AG04450 (cell line): Measurements from ENCODE around the gene LBH. TPM values are rescaled to one million over a fixed set of nuclear protein-coding genes. Genes with fewer than 3 reads are reported as not detected.

Source experiments
- CTCF ChIA-PET: fragments of 300-600, 350-600 bp; formaldehyde crosslinking; extraction: SDS; loops from one replicate; lab custom pipeline; 2022; ENCODE audit warnings: antibody characterized with exemption, inconsistent platforms; lab: Charles Lee
- POLR2A ChIA-PET: fragments of 350-600 bp; formaldehyde crosslinking; extraction: SDS; loops from one replicate; lab custom pipeline; 2021; ENCODE audit warnings: antibody characterized with exemption, inconsistent platforms; lab: Yijun Ruan, JAX
- DNase-seq: peaks from one replicate; pipeline ENCODE4 v3.0.0-alpha.2; 2011; ENCODE audit warnings: low read depth, low spot score
- H3K27ac ChIP-seq: one replicate; pipeline ENCODE4 v1.5.1; 2012; ENCODE audit warnings: low read depth, low read length, control low read depth
- H3K27me3 ChIP-seq: one replicate; pipeline ENCODE4 v1.6.0; 2012; ENCODE audit warnings: low read length; ENCODE audit not compliant: control insufficient read depth, insufficient read depth
- H3K4me3 ChIP-seq: 2 replicates; pipeline ENCODE4 v1.5.1; 2011; ENCODE audit warnings: mild to moderate bottlenecking, low read depth, low read length, control low read depth
- H3K9me3 ChIP-seq: 2 replicates; pipeline ENCODE4 v1.5.1; 2012; ENCODE audit warnings: low read length; ENCODE audit not compliant: control insufficient read depth, insufficient read depth
- polyA plus RNA-seq: library from polyadenylated mRNA; depleted of rRNA; stranded (reverse); fragments of >200 nt; gene quantifications from 2 replicates; pipeline ENCODE4 v1.2.3, GENCODE V29; 2011
- TF ChIP-seq, protein P1 (sequence below): IDR thresholded peaks from 2 replicates; pipeline ENCODE4 v1.5.1; 2011; ENCODE audit warnings: low read depth, low read length, control low read depth, inconsistent platforms

The LBH gene
- polyA plus RNA-seq, 1 experiment, result 381 TPM

DNA sequence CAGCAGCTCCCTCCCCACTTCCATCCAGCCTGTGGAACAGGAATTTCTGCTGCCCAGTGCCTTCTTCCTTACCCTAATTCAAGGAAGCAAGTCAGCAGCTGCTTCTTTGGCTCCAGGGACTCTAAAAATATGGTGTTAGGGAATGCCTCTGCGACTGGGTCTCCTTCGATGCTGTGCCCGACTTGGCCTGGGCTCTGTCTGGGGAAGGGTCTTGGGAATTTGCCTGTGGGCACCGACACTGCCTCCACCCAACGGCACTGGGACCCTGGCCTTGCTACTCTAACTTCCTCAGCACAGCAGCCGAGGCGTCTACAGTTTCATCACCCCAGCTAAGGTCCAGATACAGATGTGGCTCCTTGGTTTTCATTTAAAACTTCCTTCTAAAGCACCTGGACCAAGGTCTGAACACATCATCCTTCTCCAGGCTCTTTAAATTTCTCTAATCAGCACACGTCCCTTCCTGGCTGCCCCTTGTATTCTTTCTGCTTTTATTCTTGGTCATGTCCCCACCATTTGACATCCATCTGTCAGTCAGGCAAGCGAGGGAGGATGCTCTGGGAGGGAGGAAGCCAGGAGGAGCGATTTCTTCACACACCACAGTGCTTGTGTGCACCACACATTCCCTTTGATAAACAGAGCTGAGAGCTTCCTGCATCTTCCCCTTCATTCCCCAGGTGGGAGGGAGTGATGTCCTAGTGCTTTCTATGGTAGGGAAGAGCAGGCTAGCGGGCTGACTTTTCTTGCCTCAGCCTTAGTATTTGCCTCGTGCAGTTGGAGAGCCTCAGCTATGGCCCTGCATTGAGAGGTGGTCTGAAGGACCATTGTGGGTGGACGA lies 6.8 kb downstream of the LBH start:
- CTCF ChIA-PET, result interaction anchor here (0.9 to 4.1 kb wide), 12 partner anchors 9 to 473 kb away, joined by 3 to 24 read pairs (median 8); no protein-coding TSS in a partner anchor
- H3K4me3 ChIP-seq, result peak overlapping the region; percentile 21
- H3K27me3 ChIP-seq, result no peaks in the 10 kb centered on the region
- H3K9me3 ChIP-seq, result no peaks in the 10 kb centered on the region
- no peak for DNase-seq
- POLR2A ChIA-PET, result interaction anchor here (0.7 to 1.9 kb wide), 5 partner anchors 10 to 1344 kb away, joined by 3 to 8 read pairs (median 5); partner anchors contain the start of gene WDR43
- H3K27ac ChIP-seq, result peak overlapping the region; percentile 31
- TF ChIP-seq, protein P1, sequence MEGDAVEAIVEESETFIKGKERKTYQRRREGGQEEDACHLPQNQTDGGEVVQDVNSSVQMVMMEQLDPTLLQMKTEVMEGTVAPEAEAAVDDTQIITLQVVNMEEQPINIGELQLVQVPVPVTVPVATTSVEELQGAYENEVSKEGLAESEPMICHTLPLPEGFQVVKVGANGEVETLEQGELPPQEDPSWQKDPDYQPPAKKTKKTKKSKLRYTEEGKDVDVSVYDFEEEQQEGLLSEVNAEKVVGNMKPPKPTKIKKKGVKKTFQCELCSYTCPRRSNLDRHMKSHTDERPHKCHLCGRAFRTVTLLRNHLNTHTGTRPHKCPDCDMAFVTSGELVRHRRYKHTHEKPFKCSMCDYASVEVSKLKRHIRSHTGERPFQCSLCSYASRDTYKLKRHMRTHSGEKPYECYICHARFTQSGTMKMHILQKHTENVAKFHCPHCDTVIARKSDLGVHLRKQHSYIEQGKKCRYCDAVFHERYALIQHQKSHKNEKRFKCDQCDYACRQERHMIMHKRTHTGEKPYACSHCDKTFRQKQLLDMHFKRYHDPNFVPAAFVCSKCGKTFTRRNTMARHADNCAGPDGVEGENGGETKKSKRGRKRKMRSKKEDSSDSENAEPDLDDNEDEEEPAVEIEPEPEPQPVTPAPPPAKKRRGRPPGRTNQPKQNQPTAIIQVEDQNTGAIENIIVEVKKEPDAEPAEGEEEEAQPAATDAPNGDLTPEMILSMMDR, result no peak

DNA sequence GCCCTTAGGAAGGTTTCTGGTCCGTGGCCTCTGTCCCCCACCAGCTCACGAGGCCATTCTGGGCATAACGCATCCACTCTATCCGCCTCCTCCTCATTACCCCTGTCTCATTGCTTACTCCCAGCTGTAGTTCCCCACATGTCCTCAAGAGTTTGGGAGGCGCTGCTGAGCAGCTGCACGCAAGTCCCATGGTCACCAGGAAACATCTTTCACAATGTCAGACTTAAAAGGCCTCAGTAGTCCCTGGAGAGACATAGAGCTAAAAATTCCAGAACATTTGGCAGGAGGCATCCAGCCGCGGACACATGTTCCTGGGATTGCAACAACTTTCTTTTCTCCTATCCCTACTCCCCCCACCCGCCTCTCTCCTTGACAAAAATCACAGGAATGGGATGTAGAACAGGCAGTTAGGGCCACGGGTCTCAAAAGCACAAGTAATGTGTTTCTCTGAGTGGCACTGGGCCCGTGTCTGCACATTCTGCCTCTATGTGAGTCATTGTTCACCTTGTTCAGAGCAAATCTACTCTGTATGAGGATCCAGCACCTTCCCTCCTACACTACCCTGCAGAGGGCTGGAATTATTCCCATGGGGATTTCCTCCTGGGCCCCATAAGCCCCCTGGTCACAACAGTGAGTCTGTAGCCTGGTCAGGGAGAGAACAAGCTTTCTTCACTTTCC lies 8.1 kb downstream of the LBH start:
- Histone ChIP-seq H3K27ac (peak overlapping the region; percentile 63), H3K4me3 (no peak overlapping the region), H3K27me3 (no peaks in the 10 kb centered on the region), H3K9me3 (no peaks in the 10 kb centered on the region)
- CTCF ChIA-PET, result interaction anchor here (0.5 to 4.1 kb wide), 31 partner anchors 10 to 1178 kb away, joined by 3 to 24 read pairs (median 4); partner anchors contain the start of gene YPEL5
- POLR2A ChIA-PET, result interaction anchor here (0.7 to 1.9 kb wide), 5 partner anchors 8 to 1345 kb away, joined by 4 to 14 read pairs (median 7); partner anchors contain the start of genes LBH and WDR43
- no peak for DNase-seq
- TF ChIP-seq, protein P1, result peak; percentile 93

DNA sequence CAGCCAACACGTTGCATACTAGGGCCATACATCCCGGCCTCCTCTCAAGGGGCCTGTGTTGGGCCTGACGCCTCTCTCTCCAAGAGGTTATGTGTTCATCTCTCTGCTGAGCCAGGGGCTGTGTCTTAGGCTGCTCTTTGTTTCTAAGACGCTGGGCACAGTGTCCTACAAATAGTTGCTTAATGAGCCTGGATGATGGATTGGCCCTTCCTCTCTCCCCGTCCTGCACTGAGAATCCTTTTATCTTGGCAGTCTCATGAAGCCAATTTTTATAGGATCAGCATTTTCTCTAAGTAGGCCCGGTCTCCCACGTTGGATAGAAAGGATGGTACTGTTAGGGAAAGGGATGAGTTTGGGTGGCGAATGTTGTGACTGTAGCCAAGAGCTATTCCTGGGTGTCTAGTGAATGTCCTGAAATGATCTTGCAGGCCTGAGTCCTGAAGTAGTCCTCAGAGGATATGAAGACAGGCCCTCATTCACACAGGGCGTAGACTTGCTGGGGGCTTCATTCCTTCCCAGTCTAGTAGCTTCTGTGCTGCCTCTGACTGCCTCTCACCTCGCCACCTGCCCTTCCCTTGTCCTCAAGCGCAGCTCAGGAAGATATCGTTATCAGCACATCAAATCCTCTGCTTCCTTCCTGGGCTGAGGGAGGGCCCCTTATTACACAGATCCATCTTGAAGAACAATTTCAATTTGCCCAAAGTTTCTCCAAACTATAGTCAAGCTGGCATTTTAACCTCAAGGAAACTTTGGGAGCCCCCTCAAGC lies 8.8 kb downstream of the LBH start:
- Histone ChIP-seq H3K9me3 (no peaks in the 10 kb centered on the region), H3K27me3 (no peaks in the 10 kb centered on the region), H3K27ac (peak overlapping the region; percentile 25), H3K4me3 (no peak overlapping the region)
- ChIA-PET POLR2A (interaction anchor here (0.7 to 1.8 kb wide), 2 partner anchors 9 to 62 kb away, joined by 3 to 14 read pairs; partner anchors contain the start of gene LBH), CTCF (interaction anchor here (0.6 to 4.1 kb wide), 28 partner anchors 11 to 1179 kb away, joined by 3 to 24 read pairs (median 4); partner anchors contain the start of gene YPEL5)
- DNase-seq, result no peak
- TF ChIP-seq, protein P1, result no peak

DNA sequence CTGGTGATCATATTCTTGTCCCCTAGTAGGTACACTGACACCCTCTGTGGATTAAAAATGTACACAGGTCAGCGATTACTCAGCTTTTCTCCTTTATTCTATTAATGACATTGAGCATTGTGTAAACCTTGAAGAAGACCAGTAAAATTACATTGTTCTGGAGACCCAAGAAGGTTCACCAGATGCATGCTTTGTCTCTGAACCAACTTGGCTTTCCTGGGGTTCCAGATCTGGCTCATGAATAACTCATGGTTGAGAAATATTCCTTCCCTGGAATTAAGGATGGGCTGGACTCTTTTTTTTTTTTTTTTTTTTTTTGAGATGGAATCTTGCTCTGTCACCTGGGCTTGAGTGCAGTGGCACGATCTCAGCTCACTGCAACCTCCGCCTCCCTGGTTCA lies 11.9 kb downstream of the LBH start:
- no peak for DNase-seq
- TF ChIP-seq, protein P1, result no peak
- Histone ChIP-seq H3K9me3 (no peaks in the 10 kb centered on the region), H3K27ac (no peak overlapping the region), H3K27me3 (no peaks in the 10 kb centered on the region), H3K4me3 (no peak overlapping the region)
- ChIA-PET CTCF (interaction anchor here (1.0 to 3.5 kb wide), 4 partner anchors 35 to 468 kb away, joined by 3 to 19 read pairs (median 4); no protein-coding TSS in a partner anchor), POLR2A (interaction anchor here (0.6 to 1.4 kb wide), 6 partner anchors 9 to 125 kb away, joined by 3 to 11 read pairs (median 6); partner anchors contain the start of gene LBH)
